NCI-H526 treated with DMSO at 0.1 percent for 48 hours (cell line): ENCODE results near the gene DPH5.
"Not testable (repeated sequence)": the region's sequence is repeated elsewhere in the genome, so short reads cannot be mapped to it uniquely, and the experiment has no call there.

ENCODE experiments used
- DNase-seq: peaks from one replicate; lab custom pipeline; 2025; lab: John Stamatoyannopoulos, UW

Gene DPH5

DNA sequence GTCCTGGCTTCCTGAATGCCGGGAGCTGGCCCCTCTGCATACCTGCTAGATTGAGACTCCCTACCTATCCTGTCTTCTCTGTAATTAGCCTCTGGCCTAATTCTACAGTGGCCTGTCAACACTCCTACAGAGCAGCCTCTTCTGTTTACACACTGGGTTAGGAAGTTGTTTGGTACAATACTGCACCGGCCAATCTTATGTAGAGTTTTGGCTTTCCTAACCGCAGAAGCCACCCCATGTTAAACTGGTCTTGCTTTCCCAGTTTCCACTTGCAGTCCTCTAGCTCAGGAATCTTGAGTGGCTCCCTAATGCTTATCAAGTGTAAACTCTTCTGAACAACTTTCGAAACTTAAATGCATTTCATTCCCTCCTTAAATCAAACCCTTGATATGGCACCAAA lies 42.8 kb downstream of the DPH5 start:
- DNase-seq: no peak

DNA sequence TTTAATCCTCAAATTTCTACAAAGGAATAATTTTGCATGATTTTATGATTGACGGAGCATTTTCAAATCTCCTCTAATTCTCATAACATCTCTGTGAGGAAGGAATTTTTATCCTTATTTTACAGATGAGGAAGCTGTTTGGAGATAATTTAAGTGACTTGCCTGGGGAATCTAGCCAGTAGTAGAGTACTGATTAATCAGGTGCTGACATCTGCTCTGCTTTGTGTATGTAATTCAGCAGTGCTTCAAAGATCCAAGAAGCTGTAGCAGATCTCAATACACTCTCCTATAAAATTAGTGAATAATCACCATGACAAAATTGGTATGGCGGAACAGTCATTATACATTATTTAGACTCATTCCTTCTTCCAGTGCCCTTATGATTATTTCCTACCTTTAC lies 46.0 kb downstream of the DPH5 start:
- no peak for DNase-seq

DNA sequence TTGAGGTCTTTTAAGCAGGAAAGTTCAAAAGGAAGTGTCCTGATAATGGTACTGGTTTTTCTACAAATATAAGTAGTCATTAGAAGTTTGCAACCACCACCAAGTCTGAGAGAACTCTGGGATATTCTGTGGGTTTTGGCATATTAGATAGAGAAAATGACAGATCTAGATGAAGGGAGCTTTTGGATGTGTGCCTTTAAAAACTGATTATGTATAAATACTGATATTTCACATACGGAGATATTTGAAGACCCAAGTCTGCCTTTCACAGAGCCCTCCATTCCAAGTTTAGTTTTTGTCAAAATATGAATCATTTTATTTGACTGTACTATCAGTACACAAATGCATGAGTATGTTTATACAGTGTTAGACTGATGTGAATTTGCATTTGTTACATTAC lies 48.6 kb downstream of the DPH5 start:
- no peak for DNase-seq

DNA sequence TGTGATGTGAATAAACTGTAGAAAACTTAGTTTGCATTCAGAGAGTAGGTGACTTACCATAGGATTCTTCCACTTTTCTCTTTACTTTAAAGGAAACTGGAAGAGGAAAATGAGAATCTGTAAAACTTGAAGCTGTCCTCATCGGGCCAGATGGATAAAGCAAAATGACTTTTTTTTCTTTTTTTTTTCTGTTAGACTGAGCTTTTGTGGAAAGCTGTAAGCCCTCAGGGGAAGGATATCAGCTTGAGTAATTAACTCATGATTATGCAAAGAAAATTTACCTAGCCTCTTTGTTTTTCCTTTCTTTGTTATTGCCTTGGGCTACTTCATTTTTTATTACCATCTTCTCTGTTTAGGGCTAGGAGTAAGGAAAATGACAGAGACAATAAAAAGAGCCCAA lies 53.4 kb downstream of the DPH5 start:
- peak; percentile 15 for DNase-seq

DNA sequence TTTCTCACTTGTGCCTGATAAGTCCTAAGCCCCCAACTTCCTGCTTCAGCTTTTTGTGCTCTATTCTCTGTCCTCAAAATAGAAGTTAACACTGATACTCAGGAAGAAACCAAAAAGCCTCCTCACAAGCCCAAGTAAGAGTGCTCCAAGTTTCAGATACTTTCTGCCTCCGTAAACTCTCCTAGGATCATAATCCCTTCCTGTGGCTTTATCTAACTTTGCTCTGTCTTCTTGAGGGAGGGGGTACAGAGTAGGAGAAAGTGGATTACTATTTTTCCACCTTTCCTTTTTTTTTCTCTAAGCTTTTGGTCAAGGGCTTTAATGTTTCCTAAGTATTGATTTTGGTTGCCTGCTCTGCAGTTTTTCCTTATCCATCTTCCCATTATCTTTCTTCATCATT lies 54.6 kb downstream of the DPH5 start:
- DNase-seq: no peak

DNA sequence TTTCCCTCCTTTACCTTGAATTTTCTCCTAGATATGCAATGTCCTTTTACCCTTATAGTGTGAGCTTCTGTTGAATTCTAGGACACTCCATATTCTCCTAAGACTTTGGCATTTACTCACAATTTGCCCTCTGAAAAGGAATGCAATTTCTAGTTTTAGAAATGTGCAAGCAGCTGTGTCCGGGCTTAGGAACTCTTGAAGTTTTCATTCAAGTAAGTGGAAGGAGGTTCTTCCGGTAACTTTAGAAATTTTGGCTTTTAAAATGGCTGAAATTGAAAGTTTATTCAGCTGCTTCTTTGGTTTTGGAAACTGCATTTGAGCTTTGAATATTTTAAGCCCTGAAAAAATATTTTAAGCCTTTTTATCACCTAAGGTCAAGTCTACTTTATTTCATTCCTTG lies 56.3 kb downstream of the DPH5 start:
- no peak for DNase-seq

- DNase-seq: no peak
Measured at GRCh38 chr1:100968621-100969020, 57.0 kb downstream of the DPH5 start.

- DNase-seq: no peak
Measured at GRCh38 chr1:100960098-100960497, 65.5 kb downstream of the DPH5 start.

GRCh38 chr1:100959502-100960060 lies 66.0 kb downstream of the DPH5 start:
- DNase-seq: no peak

GRCh38 chr1:100955322-100955721 lies 70.3 kb downstream of the DPH5 start:
- DNase-seq: no peak

- no peak for DNase-seq
Measured at GRCh38 chr1:100953960-100954730, 71.4 kb downstream of the DPH5 start.

DNA sequence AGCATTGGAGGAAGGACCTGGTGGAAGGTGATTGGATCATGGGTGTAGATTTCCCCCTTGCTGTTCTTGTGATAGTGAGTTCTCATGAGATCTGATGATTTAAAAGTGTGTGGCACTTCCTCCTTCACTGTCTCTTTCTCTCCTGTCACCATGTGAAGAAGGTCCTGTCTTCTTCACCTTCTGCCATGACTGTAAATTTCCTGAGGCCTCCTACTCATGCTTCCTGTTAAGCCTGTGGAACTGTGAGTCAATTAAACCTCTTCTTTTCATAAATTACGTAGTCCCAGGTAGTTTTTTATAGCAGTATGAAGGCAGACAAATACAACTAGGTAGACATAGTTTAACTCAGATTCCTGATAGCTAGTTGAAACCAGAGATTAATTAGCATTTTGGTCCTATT lies 72.6 kb downstream of the DPH5 start:
- not testable (repeated sequence) for DNase-seq

GRCh38 chr1:100952104-100952745 lies 73.4 kb downstream of the DPH5 start:
- DNase-seq: no peak

DNA sequence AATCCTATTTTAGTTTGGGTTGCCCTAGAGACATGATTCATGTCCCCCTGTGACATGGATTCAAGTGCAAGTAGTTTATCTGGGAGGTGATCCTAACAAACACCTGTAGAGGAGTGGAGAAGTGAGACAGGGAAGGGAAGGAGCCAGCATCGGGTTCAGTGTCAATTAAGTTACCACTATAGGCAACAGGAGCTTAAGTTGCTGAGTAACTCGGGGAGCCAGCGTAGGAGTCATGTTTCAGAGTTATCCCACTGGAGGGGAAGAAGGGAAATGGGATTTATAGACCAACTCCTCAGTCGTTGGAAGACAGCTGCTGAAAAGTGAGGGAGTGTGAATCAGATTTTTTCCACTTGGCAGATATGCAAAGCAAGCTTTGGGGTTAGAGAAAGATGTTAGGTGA lies 74.8 kb downstream of the DPH5 start:
- DNase-seq: peak; percentile 41

- no peak for DNase-seq
Measured at GRCh38 chr1:100950337-100950736, 75.2 kb downstream of the DPH5 start.

GRCh38 chr1:100949515-100950158 lies 75.9 kb downstream of the DPH5 start:
- DNase-seq: peak; percentile 45

DNA sequence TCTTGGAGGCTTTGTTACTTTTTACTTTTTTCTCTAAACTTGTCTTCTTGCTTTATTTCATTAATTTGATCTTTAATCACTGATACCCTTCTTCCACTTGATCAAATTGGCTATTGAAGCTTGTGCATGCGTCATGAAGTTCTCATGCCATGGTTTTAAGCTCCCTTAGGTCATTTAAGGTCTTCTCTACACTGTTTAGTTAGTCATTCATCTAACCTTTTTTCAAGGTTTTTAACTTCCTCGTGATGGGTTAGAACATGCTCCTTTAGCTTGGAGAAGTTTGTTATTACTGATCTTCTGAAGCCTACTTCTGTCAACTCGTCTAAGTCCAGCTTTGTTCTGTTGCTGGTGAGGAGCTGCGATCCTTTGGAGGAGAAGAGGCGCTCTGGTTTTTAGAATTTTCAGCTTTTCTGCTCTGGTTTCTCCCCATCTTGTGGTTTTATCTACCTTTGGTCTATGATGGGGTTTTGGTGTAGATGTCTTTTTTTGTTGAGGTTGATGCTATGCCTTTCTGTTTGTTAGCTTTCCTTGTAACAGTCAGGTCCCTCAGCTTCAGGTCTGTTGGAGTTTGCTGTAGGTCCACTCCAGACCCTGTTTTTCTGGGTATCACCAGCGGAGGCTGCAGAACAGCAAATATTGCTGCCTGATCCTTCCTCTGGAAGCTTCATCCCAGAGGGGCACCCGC lies 76.7 kb downstream of the DPH5 start:
- DNase-seq: not testable (repeated sequence)

GRCh38 chr1:100947816-100948215 lies 77.8 kb downstream of the DPH5 start:
- not testable (repeated sequence) for DNase-seq

DNA sequence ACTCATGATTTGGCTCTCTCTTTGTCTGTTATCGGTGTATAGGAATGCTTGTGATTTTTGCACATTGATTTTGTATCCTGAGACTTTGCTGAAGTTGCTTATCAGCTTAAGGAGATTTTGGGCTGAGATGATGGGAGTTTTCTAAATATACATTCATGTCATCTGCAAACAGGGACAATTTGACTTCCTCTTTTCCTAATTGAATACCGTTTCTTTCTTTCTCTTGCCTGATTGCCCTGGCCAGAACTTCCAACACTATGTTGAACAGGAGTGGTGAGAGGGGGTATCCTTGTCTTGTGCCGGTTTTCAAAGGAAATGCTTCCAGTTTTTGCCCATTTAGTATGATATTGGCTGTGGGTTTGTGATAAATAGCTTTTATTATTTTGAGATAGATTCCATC lies 79.5 kb downstream of the DPH5 start:
- not testable (repeated sequence) for DNase-seq

DNA sequence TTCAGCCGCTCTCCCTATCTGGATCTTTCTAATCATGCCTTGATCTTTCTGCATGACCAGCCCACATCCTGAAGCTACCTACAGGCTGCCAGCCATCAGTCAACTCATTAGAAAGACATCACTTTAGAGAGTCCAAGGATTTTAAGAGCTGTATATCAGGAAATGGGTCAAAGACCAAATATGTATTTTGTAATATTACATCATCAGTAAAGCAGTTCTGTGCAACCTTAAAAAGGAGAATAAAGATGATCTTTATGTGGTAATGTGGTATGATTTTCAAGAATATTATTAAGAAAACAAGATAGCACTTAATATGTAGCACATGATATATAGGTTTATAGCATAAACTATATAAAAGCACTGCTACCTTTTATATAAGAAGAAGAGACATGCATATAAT lies 82.1 kb downstream of the DPH5 start:
- no peak for DNase-seq

GRCh38 chr1:100942304-100943046 lies 83.1 kb downstream of the DPH5 start:
- no peak for DNase-seq
